HL-60 (cell line): ENCODE data around the gene TOR1A.

Experiments used
- CTCF ChIP-seq: IDR thresholded peaks from one replicate; pipeline ENCODE4 v1.5.1; 2011; ENCODE audit warnings: low read length, control low read depth, inconsistent platforms; ENCODE audit not compliant: insufficient read depth
- GABPA ChIP-seq: IDR thresholded peaks from 2 replicates; pipeline ENCODE4 v1.6.1; 2012; ENCODE audit warnings: low read depth
- POLR2AphosphoS5 ChIP-seq: IDR thresholded peaks from 2 replicates; pipeline ENCODE4 v1.6.1; 2012; ENCODE audit warnings: low read depth
- REST ChIP-seq: IDR thresholded peaks from 2 replicates; pipeline ENCODE4 v1.6.1; 2012; ENCODE audit warnings: low read depth; ENCODE audit not compliant: insufficient replicate concordance
- SPI1 ChIP-seq: IDR thresholded peaks from 2 replicates; pipeline ENCODE4 v1.6.1; 2012; ENCODE audit warnings: low read depth, mild to moderate bottlenecking, borderline replicate concordance

GRCh38 chr9:129860653-129861446, 36.9 kb upstream of the TOR1A start:
- TF ChIP-seq CTCF (no peak), POLR2AphosphoS5 (no peak), SPI1 (no peak), GABPA (no peak), REST (no peak)
